Right renal pelvis (tissue), 4 donors: ENCODE data around the gene SCN11A. TPM values are rescaled to one million over a fixed set of nuclear protein-coding genes. Genes with fewer than 3 reads are reported as not detected.

ENCODE experiments used
- DNase-seq, 4 donors: peaks; one replicate each; pipeline ENCODE4 v3.0.0-alpha.2; 2013; ENCODE audit warnings: low read depth in 4 of 4, low spot score in 3 of 4, missing footprints in 1 of 4
- polyA plus RNA-seq, 4 donors: library from polyadenylated mRNA; unstranded; fragments of 120-200 nt; gene quantifications; one replicate each; pipeline ENCODE4 v1.2.1, GENCODE V29; 2013; ENCODE audit not compliant: insufficient read length in 4 of 4

The SCN11A gene
- polyA plus RNA-seq, 4 donors, result 0.80 to 1.0 (median 0.94) TPM

- no peak for DNase-seq
These were observed 40.5 kb downstream of the SCN11A start for GRCh38 chr3:39011191-39011736.

- DNase-seq, result no peak
These were observed 46.4 kb downstream of the SCN11A start for GRCh38 chr3:39005295-39005694.

Other genes with a start within 250 kb of the SCN11A start
- gene SCN10A, start 235.7 kb downstream of the SCN11A start, polyA plus RNA-seq, result not detected
- gene WDR48, start 72 bp upstream of the SCN11A start, polyA plus RNA-seq, result 100 to 1,000 TPM in 2 of 4 donors, 10 to 100 TPM in 2; 79.7 to 104 (median 100) TPM
- gene GORASP1, start 55.7 kb upstream of the SCN11A start, polyA plus RNA-seq, result 10 to 100 TPM; 63.2 to 71.7 (median 65.5) TPM
- 10 to 100 TPM in 1 of 4 donors, 1 to 10 TPM in 3; 5.9 to 10.9 (median 7.5) TPM for gene TTC21A, start 55.7 kb upstream of the SCN11A start, polyA plus RNA-seq
- 10 to 100 TPM in 2 of 4 donors, 1 to 10 TPM in 2; 9.2 to 10.4 (median 10.1) TPM for gene CSRNP1, start 101.6 kb upstream of the SCN11A start, polyA plus RNA-seq
- gene XIRP1, start 140.7 kb upstream of the SCN11A start, polyA plus RNA-seq, result under 1 TPM; 0.10 to 0.15 (median 0.11) TPM
- gene CX3CR1, start 228.1 kb upstream of the SCN11A start, polyA plus RNA-seq, result 1 to 10 TPM; 1.4 to 6.0 (median 5.1) TPM